HG03342 (cell line): Measurements from ENCODE around the gene DHH.
"Not testable (repeated sequence)": the region's sequence is repeated elsewhere in the genome, so short reads cannot be mapped to it uniquely, and the experiment has no call there.

ENCODE experiments used
- ATAC-seq: cut with Tn5 transposase; IDR thresholded peaks from one replicate; pipeline ENCODE4 v1.9.1; 2021; ENCODE audit warnings: mild to moderate bottlenecking, moderate library complexity; ENCODE audit not compliant: unreplicated experiment

DHH gene

GRCh38 chr12:49079793-49080192 is 14.8 kb downstream of the DHH start:
- ATAC-seq = no peak

DNA sequence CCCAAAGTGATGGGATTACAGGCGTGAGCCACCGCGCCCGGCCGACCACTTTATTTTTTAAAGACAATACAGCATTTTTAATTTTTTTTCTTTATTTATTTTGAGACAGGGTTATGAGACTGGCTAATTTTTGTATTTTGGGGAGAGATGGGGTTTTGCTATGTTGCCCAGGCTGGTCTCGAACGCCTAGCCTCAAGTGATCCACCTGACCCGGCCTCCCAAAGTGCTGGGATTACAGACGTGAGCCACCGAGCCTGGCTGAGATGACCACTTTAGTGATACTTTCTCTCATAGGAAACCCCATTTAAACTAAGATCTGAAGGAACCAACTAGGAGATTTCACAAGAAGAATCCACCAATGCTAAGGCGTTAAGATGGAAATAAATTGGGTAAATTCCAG is 23.6 kb downstream of the DHH start:
- no peak for ATAC-seq

DNA sequence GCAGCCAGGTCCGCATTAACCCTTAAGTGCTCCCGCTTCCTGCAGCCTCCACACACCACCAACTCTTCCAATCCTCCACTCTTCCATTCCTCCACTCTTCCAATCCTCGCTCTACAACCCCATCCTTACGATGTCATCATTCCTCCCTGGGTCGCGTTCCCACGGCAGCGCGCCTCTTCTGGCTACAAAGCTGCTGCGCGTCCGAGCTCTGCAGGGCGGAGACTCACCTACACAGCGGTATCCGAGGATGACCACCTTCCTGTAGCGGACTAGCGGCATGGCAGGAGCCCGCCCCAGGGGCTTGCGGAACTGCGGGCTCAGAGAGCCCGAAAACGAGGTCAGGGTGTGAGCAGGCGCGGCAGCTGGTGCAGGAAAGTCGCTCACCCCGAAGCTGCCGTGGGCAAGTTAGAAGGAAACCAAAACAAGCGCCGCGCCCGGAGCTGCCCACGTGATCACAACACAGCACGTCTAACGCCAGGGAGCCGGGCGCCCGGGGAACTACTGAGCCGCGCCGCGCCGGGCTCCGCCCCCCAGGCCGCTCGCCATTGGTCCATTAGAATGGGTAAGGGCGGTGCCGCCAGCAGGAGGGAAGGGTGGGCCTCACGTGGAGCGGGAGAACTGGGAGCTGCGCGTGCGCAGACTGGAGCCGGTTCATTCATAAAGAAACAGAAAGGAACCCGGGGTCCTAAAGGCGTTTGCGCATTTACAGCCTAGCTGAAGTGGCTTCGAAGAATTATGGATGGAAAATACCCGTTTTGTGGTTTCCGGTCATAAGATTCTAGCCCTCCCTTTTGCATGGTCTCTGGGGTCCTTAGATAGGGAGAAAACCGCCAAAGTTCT is 24.9 kb downstream of the DHH start, which contains the start of gene RHEBL1:
Gene RHEBL1, minus strand, starts transcription at position 473 of the 840 bp plus-strand sequence. Its CDS starts 194 bp downstream, at position 279.
- ATAC-seq = peak; percentile 97

DNA sequence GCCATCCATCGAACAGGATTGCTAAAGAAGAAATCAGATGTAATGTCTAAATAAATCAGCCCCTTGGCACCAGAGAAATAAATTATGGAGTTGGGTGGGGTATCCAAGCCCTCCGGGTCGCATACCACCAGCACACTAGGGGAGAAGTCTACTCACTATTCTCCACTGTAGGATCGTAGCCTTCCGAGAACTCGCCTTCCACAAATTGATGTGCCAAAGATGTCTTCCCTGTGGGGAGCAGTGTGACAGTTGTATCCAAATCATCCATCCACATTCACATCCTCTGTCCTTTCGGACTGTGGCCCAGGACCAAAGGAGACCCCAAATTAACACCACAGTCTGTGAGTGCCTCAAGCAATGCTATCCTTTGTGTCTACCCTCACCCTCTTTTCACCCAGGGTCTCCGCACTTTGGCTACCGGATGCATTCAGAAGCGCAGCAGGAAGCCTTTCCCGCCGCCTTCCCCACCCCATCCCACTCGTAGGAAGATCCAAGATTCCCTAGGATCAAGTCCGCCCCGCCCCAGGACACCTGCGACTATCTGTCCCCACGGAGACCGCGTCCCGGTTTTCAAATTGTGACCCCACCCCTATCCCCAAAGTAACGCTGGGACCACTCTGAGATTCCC is 25.6 kb downstream of the DHH start:
- ATAC-seq = no peak

DNA sequence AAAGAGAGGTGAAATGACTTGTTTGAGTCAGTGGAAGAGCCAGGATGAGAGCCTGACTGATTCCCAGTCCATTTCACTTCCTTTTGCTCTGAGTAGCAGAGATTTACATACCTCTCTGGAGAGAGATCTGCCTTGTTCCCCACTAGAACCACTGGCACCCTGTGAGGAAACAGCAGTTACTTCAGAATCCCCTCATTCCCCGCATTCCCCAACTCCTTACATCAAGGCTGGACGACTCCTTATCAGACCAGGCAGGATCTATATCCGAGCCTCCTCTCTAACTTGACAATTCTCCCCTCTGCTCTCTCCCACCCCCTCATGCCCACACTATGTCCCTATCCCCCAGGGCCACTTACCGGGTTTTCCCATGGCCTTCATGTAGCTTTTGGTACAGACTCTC is 28.5 kb downstream of the DHH start:
- no peak for ATAC-seq

GRCh38 chr12:49064767-49065152 is 29.8 kb downstream of the DHH start:
- no peak for ATAC-seq

DNA sequence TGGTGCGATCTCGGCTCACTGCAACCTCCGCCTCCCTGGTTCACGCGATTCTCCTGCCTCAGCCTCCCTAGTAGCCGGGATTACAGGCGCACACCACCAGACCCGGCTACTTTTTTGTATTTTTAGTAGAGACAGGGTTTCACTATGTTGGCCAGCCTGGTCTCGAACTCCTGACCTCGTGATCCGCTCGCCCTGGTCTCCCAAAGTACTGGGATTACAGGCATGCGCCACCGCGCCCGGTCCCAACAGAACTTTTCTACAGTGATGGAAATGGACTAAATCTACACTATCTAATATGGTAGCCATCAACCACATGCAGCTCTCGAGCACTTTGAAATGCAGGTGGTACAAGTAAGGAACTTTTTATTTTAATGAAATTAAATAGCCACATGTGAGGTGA is 32.7 kb downstream of the DHH start:
- ATAC-seq = not testable (repeated sequence)

DNA sequence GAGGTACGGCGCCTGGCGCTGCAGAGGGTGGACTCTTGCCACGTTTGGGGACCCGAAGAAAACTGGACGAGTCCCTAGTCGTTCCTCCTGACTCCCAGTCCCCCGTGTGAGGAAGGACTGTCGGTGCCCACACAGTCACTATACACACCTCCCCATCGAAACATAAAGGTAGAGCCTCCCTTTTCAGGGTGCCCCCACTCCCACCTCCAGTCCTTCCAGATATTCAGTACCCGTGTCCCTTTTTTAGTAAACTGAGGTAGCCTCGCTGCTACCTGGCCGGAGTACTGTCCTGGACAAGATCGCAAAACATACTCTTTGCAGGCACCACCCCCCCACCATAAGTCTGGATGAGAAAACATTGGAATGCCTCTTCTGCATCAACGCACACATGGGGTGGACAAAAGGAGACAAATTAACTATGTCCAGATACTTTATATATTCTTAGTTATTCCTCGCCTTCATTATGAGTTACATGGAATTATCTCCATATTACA is 33.4 kb downstream of the DHH start:
- no peak for ATAC-seq

- ATAC-seq = peak; percentile 54
Measured at GRCh38 chr12:49060237-49061156, 34.1 kb downstream of the DHH start, which contains the start of gene KMT2D. Gene KMT2D (minus strand): TSS chr12:49060794. CDS start chr12:49055324, 5,470 bp downstream.

DNA sequence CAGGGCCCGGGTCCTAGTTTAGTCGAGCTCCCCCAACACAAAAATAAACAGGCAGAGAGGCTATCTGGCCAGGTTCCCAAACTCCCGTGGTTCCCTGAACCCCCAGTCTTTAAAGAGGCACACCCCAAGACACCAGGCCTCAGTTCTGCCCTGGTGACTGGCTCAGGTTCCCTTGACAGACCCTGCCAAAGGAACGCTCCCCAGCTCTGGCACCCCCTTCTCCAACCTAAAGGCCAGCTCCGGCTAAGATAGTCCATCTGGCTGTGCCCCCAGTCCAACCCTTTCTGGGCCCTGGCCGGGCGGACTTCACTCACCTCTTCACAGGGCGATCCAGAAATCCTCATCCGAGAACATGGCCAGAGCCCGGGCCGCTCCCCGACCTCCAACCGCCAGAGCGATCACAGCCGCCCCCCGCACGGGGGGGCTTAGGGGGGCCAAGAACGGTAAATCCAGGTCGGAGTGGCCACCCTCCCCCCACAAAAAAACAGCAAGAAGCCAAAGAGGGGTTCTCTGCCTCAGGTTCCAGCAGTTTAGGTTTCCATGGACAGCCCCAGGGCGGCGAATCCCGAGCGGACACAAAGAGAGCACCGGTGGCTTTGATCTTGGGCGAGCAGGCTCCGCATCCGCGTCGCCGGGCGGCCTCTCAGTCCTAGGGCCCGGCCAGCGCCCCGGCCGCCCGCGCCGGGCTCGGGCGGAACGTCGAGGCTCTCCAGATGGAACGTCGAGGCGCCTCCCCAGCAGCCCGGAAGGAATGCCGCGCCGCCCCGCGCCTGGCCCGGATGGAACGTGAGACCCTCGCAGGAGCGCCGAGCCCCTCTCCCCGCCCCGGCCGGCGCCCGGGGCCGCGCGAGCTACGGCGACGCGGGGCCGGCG is 35.1 kb downstream of the DHH start:
- peak; percentile 7 for ATAC-seq

DNA sequence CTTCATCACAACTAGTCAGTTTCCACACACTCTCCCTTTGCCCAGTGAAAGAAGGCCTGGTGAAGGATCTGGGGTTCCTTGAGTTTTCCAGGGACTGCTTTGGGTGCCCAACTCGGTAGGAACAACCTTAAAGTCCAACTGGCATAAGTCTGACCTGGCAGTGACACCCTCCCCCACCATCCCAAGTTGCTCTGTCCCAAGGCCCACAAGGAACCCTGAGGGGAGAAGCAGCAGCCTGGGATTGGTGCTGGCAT is 35.6 kb downstream of the DHH start:
- ATAC-seq = no peak

DNA sequence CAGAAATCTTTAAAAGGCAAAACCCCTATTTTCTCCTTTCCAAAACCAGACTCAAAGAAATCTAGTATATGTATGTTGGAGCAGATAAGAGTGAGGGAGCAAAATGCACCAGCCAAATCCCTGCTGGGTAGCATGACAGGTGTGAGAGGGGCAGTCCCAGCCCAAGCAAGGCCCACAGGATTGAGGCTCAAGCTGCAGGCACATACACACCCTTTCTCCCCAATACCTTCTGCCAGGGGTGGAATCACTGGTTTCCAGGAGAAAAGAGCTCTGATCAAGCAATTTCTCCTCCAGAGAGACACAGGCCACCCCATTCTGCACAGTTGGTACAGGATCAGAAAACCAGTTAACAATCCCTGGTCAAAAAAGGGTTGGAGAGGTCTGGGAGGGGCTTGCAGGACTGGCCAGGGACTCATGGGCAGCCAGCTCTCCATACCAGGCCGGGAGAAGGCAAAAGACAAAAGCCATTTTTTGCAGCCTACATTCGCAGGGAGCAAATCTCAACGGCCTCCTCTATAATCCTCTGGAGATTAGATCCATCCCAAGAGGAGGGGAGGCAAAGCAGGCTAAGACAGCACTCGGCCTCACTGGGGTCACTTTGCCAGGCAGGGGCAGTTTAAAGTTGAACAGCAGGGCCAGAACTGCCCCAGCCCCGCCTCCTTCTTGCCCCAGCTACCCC is 36.1 kb downstream of the DHH start:
- no peak for ATAC-seq

GRCh38 chr12:49057888-49058287 is 36.7 kb downstream of the DHH start:
- no peak for ATAC-seq

DNA sequence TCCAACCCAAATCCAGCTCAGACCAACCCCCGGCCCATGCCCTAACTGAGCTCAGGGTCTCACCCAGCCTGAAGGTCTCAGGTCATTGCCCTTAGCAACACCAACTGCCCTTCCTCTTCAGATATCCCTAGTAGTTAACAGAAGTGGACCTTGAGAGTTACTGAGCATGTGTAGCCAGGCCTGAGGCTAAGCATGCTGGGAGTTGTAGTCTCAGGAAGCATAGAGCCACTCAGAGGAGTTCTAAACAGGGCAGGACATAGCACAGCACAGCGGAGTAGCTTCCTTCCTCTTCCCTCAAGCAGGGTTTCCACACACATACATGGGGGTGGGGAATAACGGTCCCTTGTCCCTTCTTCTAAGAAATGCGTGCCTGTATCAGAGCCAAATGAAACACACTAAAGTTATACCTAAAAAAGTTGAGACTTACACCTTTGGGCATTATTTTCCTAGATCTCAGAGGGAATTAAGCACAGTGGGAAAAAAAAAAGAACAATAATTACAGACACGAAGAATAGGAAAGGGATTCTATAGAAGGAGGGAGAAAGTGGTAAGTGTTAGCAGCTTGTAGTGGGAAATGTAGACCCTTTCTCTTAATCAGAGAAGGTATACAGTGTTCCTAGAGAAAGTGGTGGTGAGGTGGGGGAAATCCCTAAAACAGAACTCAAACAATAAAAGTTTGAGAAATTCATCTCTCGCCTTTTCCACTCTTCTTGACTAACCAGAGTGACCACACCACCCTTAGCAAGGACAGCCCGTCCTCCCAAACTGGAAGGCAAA is 38.4 kb downstream of the DHH start:
- ATAC-seq = peak; percentile 60

GRCh38 chr12:49055092-49055491 is 39.5 kb downstream of the DHH start:
- no peak for ATAC-seq

GRCh38 chr12:49054524-49054923 is 40.1 kb downstream of the DHH start:
- ATAC-seq = no peak

- no peak for ATAC-seq
Measured at GRCh38 chr12:49054096-49054495, 40.5 kb downstream of the DHH start.

DNA sequence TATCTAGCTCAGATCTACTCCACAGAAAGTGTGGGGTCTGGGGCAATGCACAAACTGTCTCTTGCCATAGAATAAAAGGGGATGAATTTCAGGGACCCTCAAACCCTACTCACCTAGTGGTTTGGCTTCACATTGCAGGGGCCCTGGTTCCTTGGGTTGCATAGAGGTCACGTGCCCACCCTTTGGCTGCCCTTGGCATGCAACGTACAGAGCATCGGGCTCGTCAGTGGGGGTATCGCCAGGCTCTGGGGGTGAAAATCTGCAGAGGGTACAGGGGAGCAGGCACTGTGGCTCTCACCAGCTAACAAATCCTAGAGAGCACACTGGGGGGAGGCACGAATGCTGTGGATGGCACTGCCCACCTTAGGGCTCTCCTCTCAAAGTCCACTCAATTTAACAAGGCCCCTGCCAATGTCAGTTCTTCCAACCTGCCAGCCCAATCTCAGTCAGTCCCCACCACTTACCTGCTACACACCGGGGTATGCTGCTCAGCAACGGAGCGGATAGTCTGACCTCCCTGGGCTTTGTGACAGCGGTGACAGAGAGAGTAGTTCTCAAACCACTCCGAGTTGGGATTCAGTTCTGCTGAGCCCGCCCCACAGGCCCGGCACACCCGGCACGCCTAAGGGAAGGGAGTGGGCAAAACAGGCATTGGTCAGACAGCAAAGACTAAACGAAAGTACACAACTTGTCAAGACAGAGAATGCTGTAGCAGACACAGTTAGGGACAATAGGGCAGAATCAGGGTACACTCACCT is 42.0 kb downstream of the DHH start:
- ATAC-seq = no peak
